Measurements from ENCODE around the gene RHNO1. TPM values are rescaled to one million over a fixed set of nuclear protein-coding genes. Genes with fewer than 3 reads are reported as not detected.
"Not testable (repeated sequence)": the region's sequence is repeated elsewhere in the genome, so short reads cannot be mapped to it uniquely, and the experiment has no call there.

The RHNO1 gene
- polyA plus RNA-seq, 6 donors from 2014 or later: 40.0 to 92.1 (median 50.8) TPM

- not testable (repeated sequence) for H3K36me3 Mint-ChIP-seq; H3K27me3 Mint-ChIP-seq; H3K4me1 Mint-ChIP-seq; H3K9me3 Mint-ChIP-seq; DNase-seq; H3K27ac Mint-ChIP-seq; H3K4me3 Mint-ChIP-seq; ATAC-seq (ENCODE audit: low read depth in 2 of 2)
Observed at GRCh38 chr12:2868986-2869632, 7.9 kb upstream of the RHNO1 start.

- Mint-ChIP-seq H3K36me3 (no peaks in the 10 kb centered on the region), H3K4me1 (peaks cover 15 to 28% (median 20%) of the 10 kb centered on the region in 3 donors), H3K4me3 (peak overlapping the region; percentile 44 to 94 (median 88)), H3K9me3 (no peaks in the 10 kb centered on the region), H3K27me3 (no peaks in the 10 kb centered on the region), H3K27ac (peak overlapping the region in 5 of 6 donors; percentile 84 to 95 (median 86))
- peak; percentile 28 to 32 for ATAC-seq (ENCODE audit: low read depth in 2 of 2)
- no peak for DNase-seq
Observed at GRCh38 chr12:2876431-2877046, 484 bp upstream of the RHNO1 start.

DNA sequence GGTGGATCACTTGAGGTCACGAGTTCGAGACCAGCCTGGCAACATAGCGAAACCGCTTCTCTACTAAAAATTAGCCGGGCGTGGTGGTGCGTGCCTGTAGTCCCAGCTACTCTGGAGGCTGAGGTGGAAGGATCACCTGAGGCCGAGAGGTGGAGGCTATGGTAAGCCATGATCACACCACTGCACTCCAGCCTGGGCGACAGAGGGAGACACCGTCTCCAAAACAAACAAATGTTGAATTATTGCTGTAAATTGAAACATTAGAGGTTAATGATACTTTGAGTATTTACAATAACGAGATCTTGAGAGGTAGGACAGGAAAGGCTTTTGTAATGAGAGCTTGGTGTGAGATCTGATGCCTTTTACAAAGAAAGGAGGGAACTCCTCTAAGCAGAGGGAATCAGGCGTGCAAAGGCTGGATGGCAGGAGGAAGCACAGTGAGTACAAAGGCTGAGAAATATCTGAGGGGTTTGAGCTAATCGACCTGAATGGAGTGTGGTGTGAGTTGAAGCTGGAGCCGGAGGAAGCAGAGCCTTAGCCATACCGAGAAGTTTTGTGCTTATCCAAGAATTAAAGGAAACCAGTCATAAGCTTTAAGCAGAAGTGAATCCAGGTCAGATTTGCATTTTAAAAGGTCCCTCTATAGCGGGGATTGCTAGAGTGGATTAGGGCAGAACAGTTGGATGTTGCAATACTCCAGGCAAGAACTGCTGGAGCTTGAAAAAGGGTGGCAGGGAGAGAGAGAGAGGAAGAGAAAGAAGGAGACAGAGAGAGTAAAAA, 1.1 kb downstream of the RHNO1 start:
- H3K36me3 Mint-ChIP-seq: no peaks in the 10 kb centered on the region
- H3K4me1 Mint-ChIP-seq: peaks cover 15 to 28% (median 24%) of the 10 kb centered on the region in 3 donors
- DNase-seq (peak; percentile 53), ATAC-seq (ENCODE audit: low read depth in 2 of 2) (peak; percentile 71 to 75)
- no peaks in the 10 kb centered on the region for H3K9me3 Mint-ChIP-seq
- peak overlapping the region; percentile 86 to 99 (median 95) for H3K4me3 Mint-ChIP-seq
- H3K27me3 Mint-ChIP-seq: no peaks in the 10 kb centered on the region
- peak overlapping the region; percentile 64 to 98 (median 96) for H3K27ac Mint-ChIP-seq

- H3K36me3 Mint-ChIP-seq: no peaks in the 10 kb centered on the region
- ATAC-seq (ENCODE audit: low read depth in 2 of 2): no peak
- H3K27me3 Mint-ChIP-seq: no peaks in the 10 kb centered on the region
- peak overlapping the region in 1 of 8 donors; percentile 63 for H3K4me3 Mint-ChIP-seq
- no peak for DNase-seq
- H3K9me3 Mint-ChIP-seq: no peaks in the 10 kb centered on the region
- H3K4me1 Mint-ChIP-seq: peaks cover 27 to 33% (median 28%) of the 10 kb centered on the region in 3 donors
- no peak overlapping the region for H3K27ac Mint-ChIP-seq
Observed at GRCh38 chr12:2879853-2880252, 2.8 kb downstream of the RHNO1 start.

DNA sequence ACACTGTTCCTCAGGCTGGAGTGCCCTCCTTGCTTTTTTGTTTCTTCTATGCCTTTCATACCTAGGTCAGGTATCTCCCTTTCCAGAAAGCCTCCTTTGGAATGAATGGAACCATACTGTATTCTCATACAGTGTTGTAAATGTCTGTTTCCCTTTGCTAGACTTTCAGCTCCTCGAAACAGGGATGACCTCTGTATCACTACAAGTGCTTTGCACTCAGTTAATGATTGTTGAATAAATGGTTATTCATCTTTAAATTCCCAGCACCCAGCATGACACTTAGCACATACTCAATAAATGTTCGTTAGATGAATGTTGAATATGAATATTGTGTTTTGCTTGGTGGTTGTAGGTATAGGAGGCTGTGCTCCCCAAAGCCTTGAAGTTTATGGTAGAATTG, 7.8 kb downstream of the RHNO1 start:
- H3K4me3 Mint-ChIP-seq: peak overlapping the region in 2 of 8 donors; percentile 6 to 51
- H3K27ac Mint-ChIP-seq: peak overlapping the region in 3 of 6 donors; percentile 84 to 88 (median 88)
- no peaks in the 10 kb centered on the region for H3K27me3 Mint-ChIP-seq
- H3K36me3 Mint-ChIP-seq: no peaks in the 10 kb centered on the region
- DNase-seq (no peak), ATAC-seq (ENCODE audit: low read depth in 2 of 2) (no peak)
- peaks cover 21 to 29% (median 28%) of the 10 kb centered on the region in 3 donors for H3K4me1 Mint-ChIP-seq
- no peaks in the 10 kb centered on the region for H3K9me3 Mint-ChIP-seq

DNA sequence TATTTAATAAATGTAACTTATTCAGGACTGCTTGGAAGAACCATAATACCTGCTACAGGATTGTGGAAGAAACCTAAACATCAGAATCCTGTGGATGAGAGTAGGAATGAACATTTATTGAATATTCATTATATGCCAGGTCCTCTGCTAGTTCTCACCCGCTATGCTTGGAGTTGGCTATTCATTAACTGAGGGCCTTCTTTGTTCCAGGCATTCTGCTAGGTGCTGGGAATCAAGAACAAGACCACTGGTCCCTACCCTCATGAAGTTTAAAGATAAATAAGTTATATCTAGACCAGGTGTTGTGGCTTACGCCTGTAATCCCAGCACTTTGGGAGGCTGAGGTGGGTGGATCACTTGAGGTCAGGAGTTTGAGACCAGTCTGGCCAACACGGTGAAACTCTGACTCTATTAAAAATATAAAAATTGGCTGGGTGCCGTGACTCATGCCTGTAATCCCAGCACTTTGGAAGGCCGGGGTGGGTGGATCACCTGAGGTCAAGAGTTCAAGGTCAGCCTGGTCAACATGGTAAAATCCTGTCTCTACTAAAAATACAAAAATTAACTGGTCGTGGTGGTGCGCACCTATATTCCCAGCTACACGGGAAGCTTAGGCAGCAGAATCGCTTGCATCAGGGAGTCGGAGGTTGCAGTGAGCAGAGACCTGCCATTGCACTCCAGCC, 9.9 kb downstream of the RHNO1 start:
- Mint-ChIP-seq H3K9me3 (no peaks in the 10 kb centered on the region), H3K4me3 (peak overlapping the region in 1 of 8 donors; percentile 39), H3K27ac (peak overlapping the region in 1 of 6 donors; percentile 79), H3K4me1 (peaks cover 32 to 39% (median 37%) of the 10 kb centered on the region in 3 donors), H3K36me3 (no peaks in the 10 kb centered on the region), H3K27me3 (no peaks in the 10 kb centered on the region)
- DNase-seq (no peak), ATAC-seq (ENCODE audit: low read depth in 2 of 2) (no peak)

DNA sequence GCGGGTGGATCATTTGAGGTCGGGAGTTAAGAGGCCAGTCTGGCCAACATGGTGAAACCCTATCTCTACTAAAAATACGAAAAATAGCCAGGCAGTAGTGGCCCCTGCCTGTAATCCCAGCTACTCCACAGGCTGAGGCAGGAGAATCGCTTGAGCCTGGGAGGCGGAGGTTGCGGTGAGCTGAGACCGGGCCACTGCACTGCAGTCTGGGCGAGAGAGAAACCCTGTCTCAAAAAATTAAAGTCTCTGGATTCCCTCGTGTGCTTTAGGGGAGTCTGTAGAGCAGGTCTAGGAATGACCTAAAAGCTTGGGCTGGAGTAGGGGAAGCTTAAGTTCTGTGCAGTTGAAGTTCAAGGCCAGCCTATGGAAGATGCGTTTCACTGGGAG, 13.0 kb downstream of the RHNO1 start:
- no peak for DNase-seq
- no peaks in the 10 kb centered on the region for H3K27me3 Mint-ChIP-seq
- no peaks in the 10 kb centered on the region for H3K9me3 Mint-ChIP-seq
- H3K4me3 Mint-ChIP-seq: peak overlapping the region; percentile 85 to 99 (median 96)
- peak overlapping the region; percentile 90 to 99 (median 94) for H3K27ac Mint-ChIP-seq
- no peak for ATAC-seq (ENCODE audit: low read depth in 2 of 2)
- H3K4me1 Mint-ChIP-seq: peaks cover 26 to 29% (median 28%) of the 10 kb centered on the region in 3 donors
- no peaks in the 10 kb centered on the region for H3K36me3 Mint-ChIP-seq

GRCh38 chr12:2890388-2891239, 13.6 kb downstream of the RHNO1 start, which contains the start of gene TULP3:
TSS of gene TULP3 (plus strand) at chr12:2890891. CDS start at chr12:2890948, 57 bp downstream.
- Mint-ChIP-seq H3K36me3 (no peaks in the 10 kb centered on the region), H3K9me3 (no peaks in the 10 kb centered on the region), H3K4me3 (peak within 1 kb of the TSS; percentile 85 to 99 (median 96)), H3K4me1 (peaks cover 20 to 24% (median 22%) of the 10 kb centered on the region in 3 donors), H3K27me3 (no peaks in the 10 kb centered on the region), H3K27ac (peak within 1 kb of the TSS; percentile 90 to 99 (median 94))
- peak; percentile 96 to 97 for ATAC-seq (ENCODE audit: low read depth in 2 of 2)
- DNase-seq: peak; percentile 99

GRCh38 chr12:2891240-2892053, 14.4 kb downstream of the RHNO1 start:
- DNase-seq (no peak), ATAC-seq (ENCODE audit: low read depth in 2 of 2) (peak; percentile 5 to 15)
- H3K9me3 Mint-ChIP-seq: no peaks in the 10 kb centered on the region

DNA sequence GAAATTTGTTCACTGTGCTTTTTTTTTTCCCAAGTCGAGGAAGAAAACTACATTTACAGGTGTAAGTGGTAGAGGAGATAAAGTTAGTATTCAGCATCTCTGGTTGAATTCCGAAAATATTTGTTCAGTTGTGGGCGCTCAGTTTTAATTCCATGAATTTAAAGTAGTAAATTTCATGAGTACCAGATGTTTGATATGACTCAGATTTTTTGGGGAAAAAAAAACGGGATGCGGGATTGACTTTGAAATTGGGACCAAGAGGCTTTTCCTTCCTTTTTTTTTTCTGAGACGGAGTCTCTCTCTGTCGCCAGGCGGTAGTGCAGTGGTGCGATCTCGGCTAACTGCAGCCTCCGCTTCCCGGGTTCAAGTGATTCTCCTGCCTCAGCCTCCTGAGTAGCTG, 15.2 kb downstream of the RHNO1 start:
- H3K4me1 Mint-ChIP-seq: peaks cover 20 to 22% (median 20%) of the 10 kb centered on the region in 3 donors
- no peak for DNase-seq
- H3K27me3 Mint-ChIP-seq: no peaks in the 10 kb centered on the region
- H3K4me3 Mint-ChIP-seq: peak overlapping the region in 7 of 8 donors; percentile 19 to 99 (median 94)
- peak overlapping the region in 1 of 6 donors; percentile 70 for H3K27ac Mint-ChIP-seq
- H3K36me3 Mint-ChIP-seq: no peaks in the 10 kb centered on the region
- no peak for ATAC-seq (ENCODE audit: low read depth in 2 of 2)
- no peaks in the 10 kb centered on the region for H3K9me3 Mint-ChIP-seq

More at GRCh38 chr12:2891240-2892053, 14.4 kb downstream of the RHNO1 start:
- no peaks in the 10 kb centered on the region for H3K36me3 Mint-ChIP-seq
- peaks cover 20 to 22% (median 20%) of the 10 kb centered on the region in 3 donors for H3K4me1 Mint-ChIP-seq
- peak overlapping the region; percentile 64 to 95 (median 86) for H3K27ac Mint-ChIP-seq
- H3K4me3 Mint-ChIP-seq: peak overlapping the region; percentile 85 to 99 (median 96)
- H3K27me3 Mint-ChIP-seq: no peaks in the 10 kb centered on the region

- H3K9me3 Mint-ChIP-seq: no peaks in the 10 kb centered on the region
- H3K4me1 Mint-ChIP-seq: peaks cover 20 to 22% (median 20%) of the 10 kb centered on the region in 3 donors
Observed at GRCh38 chr12:2893007-2893406, 16.0 kb downstream of the RHNO1 start.

More at GRCh38 chr12:2893007-2893406, 16.0 kb downstream of the RHNO1 start:
- peak overlapping the region in 6 of 8 donors; percentile 32 to 90 (median 68) for H3K4me3 Mint-ChIP-seq
- no peaks in the 10 kb centered on the region for H3K27me3 Mint-ChIP-seq
- ATAC-seq (ENCODE audit: low read depth in 2 of 2) (no peak), DNase-seq (no peak)
- H3K36me3 Mint-ChIP-seq: no peaks in the 10 kb centered on the region
- no peak overlapping the region for H3K27ac Mint-ChIP-seq
